Measurements from ENCODE around the gene ADTRP.

ADTRP gene, protein sequence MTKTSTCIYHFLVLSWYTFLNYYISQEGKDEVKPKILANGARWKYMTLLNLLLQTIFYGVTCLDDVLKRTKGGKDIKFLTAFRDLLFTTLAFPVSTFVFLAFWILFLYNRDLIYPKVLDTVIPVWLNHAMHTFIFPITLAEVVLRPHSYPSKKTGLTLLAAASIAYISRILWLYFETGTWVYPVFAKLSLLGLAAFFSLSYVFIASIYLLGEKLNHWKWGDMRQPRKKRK

GRCh38 chr6:11778648-11779328, at the start of gene ADTRP:
Gene ADTRP, minus strand, starts transcription at chr6:11778803. Its CDS starts 44 bp downstream, at chr6:11778759.
- DNase-seq: no peak

DNA sequence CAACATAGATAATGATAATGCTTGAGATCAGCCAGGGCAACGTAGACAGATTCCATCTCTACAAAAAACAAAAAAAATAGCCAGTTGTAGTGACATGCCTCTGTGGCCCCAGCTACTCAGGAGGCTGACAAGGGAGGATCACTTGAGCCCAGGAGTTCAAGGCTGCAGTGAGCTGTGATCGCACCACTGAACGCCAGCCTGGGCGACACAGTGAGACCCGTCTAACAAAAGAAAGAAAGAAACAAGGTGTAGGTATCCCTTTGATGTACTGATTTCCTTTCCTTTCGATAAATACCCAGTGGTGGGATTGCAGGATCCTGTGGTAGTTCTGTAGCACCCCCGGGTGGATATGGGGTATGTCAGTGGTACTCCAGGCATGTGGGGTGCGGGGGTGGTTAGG, 48.2 kb upstream of the ADTRP start:
- DNase-seq: no peak

DNA sequence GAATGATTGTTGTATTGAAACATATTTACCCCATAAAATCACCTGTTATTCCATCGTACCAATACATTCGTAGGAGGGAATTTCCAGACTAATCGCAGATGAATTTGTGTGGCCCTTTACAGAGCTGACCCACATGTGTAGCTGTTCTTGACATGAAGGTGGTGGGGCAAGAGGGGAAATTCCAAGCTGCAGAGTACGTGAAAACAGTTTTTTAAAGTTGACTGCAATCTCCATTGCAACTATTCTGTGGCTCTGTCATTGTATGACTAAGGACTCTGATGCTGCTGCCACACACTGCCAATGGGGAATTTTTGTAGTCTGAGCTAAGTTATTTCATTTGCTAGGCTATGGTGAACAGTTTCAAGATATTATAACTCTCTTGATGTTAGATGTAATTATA, 46.4 kb upstream of the ADTRP start:
- DNase-seq: no peak

- DNase-seq: no peak
Measured at GRCh38 chr6:11822346-11822745, 43.7 kb upstream of the ADTRP start.

GRCh38 chr6:11821781-11822180, 43.2 kb upstream of the ADTRP start:
- DNase-seq: no peak

GRCh38 chr6:11820821-11821220, 42.2 kb upstream of the ADTRP start:
- no peak for DNase-seq

DNA sequence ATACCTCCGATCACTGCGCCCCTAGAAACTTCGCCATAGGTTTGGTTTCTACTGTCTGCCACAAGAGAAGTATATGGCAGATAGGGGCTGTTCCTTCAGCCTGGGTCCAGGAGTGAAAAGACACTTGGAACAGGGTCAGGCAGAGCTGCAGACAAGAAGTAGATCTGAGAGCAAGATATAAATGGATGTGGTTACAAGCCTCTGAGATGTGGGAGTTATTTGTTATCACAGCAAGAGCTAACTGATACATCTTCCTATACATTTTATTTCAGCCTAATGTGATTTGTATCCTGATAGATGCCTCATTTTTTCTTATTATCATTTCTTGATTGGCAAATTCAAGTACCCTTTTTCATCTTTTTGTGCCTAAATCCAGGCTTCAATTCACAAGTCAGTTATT, 40.9 kb upstream of the ADTRP start:
- DNase-seq: no peak

DNA sequence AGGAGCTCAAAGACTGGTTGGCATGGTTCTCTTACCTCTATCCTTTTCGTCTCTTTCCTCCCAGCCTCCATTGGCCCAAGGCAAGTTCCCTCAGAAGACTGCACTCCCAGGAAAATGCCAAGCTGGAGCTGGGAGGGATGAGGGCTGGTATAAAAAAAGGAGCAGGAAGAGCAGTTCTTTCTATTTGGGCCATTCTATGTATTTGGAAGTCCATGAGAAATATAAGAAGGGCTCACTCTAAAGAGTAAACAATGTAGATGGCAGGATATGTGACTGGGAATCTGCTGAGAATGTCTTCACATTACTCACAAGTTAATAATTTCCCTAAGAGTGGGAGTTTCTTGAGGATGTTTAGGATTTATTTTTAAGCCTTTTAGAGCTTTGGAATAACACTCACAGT, 36.6 kb upstream of the ADTRP start:
- DNase-seq: no peak

DNA sequence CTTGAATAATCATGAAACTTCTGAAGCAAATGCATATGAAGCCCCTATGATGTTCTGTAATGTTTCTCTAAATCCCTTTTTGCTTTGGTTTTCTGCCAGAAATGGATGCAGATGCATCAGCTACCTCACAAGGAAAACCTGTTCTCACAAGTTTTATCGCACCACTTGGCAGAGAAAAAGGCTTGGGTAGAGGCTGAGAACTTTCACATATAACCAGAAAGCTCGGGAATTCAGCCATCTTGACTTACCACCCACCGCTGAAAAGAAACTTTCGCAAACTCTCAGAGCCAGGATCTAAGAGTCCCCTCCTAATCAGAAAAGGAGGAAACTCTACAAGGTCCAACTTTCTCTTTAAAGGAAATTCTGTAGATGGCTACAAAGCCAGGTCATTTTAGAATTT, 36.2 kb upstream of the ADTRP start:
- no peak for DNase-seq

- no peak for DNase-seq
Measured at GRCh38 chr6:11814106-11814505, 35.5 kb upstream of the ADTRP start.

DNA sequence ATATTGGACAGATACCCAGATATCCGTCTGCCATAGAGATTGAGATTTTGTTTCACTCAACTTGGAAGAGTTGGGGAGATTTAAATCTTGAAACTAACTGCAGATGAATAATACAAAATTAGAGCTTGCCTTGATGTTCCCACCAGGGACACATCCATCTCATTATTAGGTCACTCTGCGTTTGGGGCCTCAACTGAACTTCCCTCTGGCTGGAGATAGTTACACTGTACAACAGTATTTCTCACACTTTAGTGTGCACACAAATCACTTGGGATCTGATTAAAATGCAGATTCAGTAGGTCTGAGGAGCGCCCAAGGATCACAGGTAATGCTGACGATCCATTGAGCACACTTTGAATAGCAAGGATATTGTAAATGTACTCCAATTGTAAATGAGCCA, 35.0 kb upstream of the ADTRP start:
- DNase-seq: no peak

- no peak for DNase-seq
Measured at GRCh38 chr6:11812951-11813350, 34.3 kb upstream of the ADTRP start.

DNA sequence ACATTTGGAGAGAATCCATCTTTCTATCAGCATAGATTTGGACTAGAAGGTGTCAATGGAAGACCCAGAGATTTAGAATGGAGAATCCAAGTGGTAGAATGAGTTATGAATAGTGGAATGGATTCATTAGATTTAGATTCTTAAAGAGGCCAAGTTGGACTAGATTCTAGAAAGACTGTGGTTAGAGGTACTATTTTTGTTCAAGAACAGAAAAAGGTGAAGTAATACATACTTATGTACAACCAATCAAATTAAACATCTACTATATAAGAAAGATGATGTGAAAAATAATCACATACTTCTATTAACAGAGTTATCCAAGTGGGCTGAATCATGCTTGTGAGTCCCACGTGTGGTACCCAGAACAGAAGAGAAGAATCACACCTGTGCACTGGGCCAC, 33.8 kb upstream of the ADTRP start:
- DNase-seq: no peak

DNA sequence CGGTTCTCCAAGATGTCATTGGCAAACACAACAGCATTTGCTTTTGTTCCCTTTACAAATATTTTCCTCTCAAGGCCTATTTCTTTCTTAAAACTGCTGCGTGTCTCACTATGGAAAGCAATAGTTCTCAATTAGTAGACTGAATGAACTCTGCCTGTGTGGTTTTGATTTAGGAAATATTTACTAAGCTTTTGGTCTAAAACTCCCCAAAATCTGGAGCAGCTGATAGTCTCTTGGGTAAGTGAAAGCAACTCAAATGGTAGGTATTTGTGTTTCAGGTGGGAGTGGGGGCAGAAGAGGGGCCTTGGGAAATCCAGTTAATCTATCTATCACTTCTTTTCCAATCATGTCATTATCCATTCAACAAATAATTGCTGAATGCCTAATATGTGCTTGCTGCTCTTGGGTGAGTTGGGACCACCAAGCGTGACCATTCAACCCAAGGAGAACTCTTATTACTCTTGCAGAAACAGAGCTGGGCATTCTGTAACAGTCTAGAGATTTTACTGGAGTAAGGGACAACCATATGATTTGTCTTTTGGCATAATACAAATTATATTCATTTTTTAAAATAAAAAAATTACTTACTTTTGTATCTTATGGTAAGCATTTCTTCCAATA, 33.2 kb upstream of the ADTRP start:
- no peak for DNase-seq

- no peak for DNase-seq
Measured at GRCh38 chr6:11810854-11811643, 32.4 kb upstream of the ADTRP start.

DNA sequence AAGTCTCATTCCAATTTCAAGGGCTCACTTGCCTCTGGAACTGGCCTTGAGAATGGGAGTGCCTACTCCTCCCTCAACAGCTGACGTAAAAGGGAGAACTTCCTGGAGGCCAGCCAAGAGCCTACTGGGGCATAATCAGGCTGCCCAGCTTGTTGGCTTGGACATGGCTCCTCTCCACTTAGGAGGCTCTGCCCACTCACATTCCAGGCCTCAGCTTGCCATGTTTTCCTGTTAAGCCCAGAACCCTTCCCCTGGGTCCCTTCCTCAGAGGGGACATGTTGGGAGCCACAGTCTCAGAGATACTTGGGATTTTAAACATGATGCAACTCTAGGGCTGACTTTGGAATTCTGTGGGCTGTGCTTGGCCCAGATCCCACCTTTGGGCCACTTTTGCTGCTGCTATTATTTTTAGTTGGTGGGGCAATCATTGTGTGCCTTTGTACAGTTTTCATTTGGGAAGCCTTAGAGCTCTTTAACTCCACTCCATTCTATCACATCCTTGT, 31.5 kb upstream of the ADTRP start:
- DNase-seq: no peak

DNA sequence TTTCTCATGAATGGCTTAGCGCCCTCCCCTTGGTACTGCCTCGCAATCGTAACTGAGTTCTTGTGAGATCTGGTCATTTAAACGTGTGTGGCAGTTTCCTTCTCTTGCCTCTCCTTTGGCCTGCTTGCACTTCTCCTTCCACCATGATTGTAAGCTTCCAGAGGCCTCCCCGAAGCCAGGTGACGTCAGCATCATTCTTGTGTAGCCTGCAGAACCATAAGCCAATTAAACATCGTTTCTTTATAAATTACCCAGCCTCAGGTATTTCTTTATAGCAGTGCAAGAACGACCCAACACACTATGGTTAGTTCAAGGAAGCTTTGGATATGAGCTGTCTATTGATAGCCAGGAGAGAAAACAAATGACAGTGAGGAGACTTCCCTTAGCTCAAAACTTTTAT, 29.5 kb upstream of the ADTRP start:
- DNase-seq: no peak

DNA sequence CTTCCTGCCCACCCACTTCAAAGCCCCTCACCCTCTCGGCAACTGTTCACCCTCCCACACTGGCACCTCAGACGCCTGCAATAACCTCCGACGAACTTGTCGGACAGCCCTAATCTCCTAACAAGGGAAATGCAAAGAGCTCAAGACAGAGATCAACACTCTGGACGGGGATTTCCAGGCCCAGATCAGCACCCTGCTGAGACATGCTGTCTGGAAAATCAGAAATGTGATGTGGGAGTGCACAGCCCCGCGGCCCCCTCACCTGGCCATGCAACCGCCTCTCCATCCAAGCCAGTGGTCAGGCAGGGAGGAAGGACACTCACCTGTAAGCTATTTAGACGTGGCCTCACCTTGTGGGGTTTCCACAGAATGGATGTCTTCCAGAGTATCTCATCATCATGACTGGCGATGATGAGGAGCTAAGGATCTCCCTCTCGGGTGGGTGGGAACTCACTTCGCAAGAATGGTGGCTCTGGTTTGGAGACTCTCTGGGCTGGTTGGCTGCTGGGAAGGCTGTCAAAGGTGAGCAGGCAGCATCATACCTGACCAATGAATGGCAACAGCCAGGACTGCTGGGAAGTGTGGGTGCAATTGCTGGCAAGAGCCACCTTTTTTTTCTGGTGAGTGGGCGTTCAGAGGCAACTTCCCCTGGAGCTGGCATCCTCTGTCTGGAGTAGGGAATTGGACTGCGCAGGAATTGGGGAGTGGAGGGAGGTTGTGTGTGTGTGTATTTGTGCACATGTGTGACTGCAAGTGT, 28.1 kb upstream of the ADTRP start:
- no peak for DNase-seq

- no peak for DNase-seq
Measured at GRCh38 chr6:11805259-11806053, 26.9 kb upstream of the ADTRP start.

- DNase-seq: no peak
Measured at GRCh38 chr6:11804701-11805100, 26.1 kb upstream of the ADTRP start.

DNA sequence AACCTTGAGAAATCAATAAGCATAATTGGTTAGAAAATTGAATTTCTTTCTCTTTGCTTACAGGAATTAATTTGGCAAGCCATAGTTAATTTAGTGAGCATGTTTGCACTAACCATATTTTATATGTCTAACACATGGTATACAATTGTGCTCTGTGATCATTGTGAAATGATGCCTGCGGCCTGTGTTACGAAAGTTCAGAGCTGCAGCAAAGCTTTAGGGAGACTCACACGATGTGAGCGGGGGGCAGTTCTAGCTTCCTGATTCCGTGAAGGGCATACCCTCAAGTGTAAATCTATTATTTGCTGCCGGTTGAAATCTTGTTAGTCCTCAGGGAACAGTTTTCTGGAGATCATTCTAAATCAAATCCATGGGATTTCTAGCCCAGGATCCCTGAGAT, 25.5 kb upstream of the ADTRP start:
- no peak for DNase-seq

DNA sequence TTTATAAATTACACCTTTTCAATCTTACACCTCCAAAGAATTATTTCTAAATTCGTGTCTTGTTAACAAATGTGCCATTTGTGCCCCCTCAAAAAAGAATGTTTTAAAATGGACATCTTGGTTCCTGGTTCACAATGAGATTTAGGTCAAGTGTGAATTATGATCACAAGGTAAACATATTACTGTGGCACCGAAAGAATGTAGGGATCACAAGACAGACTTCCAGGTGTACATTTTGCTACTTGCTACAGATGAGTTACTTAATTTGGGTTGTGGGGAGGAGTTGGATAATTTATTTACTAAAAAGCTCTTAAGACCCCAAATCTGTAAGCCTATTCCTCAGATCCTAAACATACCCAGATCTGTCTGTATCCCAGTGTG, 25.0 kb upstream of the ADTRP start:
- no peak for DNase-seq

All from stimulated activated naive CD4-positive, alpha-beta T cell (primary cell).